ENCODE data around the gene ARID1B.

- no peak for TF ChIP-seq CTCF (IDR thresholded peaks at IDR 0.05 in 2 of 3, conservative IDR thresholded peaks at IDR 0.05 in 1 of 3; ENCODE audit: insufficient read depth in 2 of 3, low read depth in 1 of 3, low read length in 3 of 3)
- TF ChIP-seq STAT6 (CRISPR knock-in tag; IDR thresholded peaks at IDR 0.05), result no peak
- no peak for TF ChIP-seq POLR2A (conservative IDR thresholded peaks at IDR 0.05)
- TF ChIP-seq HNRNPK (IDR thresholded peaks at IDR 0.05; ENCODE audit: low read depth, low read length, poor library complexity, severe bottlenecking), result no peak
- no peak for TF ChIP-seq PREB (CRISPR knock-in tag; IDR thresholded peaks at IDR 0.05)
These were observed 20.9 kb downstream of the ARID1B start for GRCh38 chr6:156797901-156798735.
